IPS DF 19.7 (cell line): ENCODE results near the gene MAVS.
"Not testable (repeated sequence)": the region's sequence is repeated elsewhere in the genome, so short reads cannot be mapped to it uniquely, and the experiment has no call there.

ENCODE experiments used
- DNase-seq: peaks from one replicate; pipeline ENCODE4 v3.0.0-alpha.2; 2013; ENCODE audit warnings: low read depth, low spot score

Gene MAVS

DNA sequence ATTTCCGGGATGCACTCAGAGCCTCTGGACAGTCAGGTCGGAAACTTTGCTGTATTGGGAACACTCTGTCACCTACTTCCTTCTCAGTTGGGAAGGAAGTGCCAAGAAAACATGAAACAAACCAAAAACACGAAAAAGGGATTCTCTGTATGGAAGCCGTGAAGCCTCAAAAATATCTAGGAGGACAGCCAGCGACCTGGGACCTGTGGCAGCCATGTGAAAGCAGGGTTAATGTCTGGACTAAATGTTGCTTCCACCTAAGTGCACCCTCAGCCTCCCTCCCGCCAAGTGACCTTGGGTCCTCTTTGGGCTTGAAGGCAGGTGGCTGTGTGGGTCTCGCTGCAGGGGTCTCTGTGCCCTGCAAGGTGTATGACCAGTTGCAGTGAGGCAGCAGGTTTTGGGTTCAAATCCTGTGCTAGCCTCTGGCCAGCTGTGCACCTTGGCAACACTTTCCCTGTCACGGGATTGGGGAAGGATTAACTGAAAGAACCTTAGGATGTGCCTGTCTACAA, 851 bp downstream of the MAVS start:
- no peak for DNase-seq

- DNase-seq: no peak
Measured at GRCh38 chr20:3848565-3848964, 1.9 kb downstream of the MAVS start.

GRCh38 chr20:3854462-3854871, 7.8 kb downstream of the MAVS start:
- no peak for DNase-seq

- no peak for DNase-seq
Measured at GRCh38 chr20:3857405-3857804, 10.8 kb downstream of the MAVS start.

- no peak for DNase-seq
Measured at GRCh38 chr20:3858689-3859088, 12.1 kb downstream of the MAVS start.

- no peak for DNase-seq
Measured at GRCh38 chr20:3861191-3861590, 14.6 kb downstream of the MAVS start.

DNA sequence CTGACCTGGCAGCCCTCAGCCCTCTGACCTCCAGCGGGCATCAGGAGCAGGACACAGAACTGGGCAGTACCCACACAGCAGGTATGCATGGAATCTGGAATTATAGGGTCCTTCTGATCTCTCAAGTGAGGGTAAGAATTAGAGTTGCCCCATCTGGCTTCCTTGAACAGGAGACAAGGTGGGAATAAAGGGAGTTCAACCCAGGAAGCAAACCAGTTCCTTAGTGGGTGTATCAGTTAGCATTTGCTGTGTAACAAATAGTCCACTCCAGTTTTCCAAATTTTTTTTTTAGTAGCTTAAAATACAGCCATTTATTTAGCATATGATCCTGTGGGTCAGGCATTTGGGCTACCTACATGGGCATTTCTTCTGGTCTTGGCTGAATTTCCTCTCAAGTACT, 15.7 kb downstream of the MAVS start:
- DNase-seq: no peak

DNA sequence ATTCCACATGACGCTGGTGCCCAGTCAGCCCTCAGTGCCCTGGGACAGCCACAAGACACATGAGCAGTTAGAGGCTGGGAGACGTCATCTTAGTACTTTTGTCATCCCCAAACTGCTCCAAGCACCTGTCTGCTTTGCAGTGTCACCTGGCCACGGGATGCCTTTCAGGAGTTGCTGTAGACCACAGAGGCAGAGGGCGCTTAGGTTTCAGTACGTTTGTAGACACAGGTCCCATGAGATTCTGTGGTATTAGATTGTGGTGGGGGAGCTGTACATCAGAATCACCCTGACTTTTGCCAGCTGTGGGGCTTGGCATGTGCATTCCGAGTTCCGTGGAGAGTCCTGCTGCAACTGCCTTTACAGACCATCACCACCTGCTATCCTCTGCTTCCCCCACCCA, 16.7 kb downstream of the MAVS start:
- no peak for DNase-seq

DNA sequence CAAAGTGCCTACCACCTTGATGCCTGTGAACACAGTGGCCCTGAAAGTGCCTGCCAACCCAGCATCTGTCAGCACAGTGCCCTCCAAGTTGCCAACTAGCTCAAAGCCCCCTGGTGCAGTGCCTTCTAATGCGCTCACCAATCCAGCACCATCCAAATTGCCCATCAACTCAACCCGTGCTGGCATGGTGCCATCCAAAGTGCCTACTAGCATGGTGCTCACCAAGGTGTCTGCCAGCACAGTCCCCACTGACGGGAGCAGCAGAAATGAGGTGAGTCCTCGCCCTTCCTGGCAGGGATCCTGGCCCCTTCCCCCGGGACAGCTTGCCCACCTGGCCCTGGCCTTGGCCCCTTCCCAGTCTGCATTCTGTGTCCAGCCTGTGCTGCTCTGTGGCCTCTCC, 17.9 kb downstream of the MAVS start:
- no peak for DNase-seq

GRCh38 chr20:3865152-3865886, 18.7 kb downstream of the MAVS start:
- no peak for DNase-seq

DNA sequence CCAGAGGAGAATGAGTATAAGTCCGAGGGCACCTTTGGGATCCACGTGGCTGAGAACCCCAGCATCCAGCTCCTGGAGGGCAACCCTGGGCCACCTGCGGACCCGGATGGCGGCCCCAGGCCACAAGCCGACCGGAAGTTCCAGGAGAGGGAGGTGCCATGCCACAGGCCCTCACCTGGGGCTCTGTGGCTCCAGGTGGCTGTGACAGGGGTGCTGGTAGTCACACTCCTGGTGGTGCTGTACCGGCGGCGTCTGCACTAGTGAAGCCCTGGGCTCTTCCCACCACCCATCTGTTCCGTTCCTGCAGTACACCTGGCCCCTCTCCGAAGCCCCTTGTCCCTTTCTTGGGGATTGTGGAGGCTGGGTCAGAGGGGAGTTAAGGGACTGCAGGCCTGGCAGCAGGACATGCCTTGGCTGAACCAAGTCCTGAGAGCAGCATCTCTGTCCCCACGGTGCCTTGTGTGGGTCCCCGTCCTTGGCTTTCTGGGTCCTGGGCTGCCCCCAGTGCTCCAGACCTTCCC, 19.3 kb downstream of the MAVS start:
- no peak for DNase-seq

- DNase-seq: no peak
Measured at GRCh38 chr20:3866464-3866863, 19.8 kb downstream of the MAVS start.

- DNase-seq: no peak
Measured at GRCh38 chr20:3867802-3868201, 21.2 kb downstream of the MAVS start.

GRCh38 chr20:3869839-3870634, 23.4 kb downstream of the MAVS start:
- DNase-seq: no peak

GRCh38 chr20:3871550-3872265, 25.1 kb downstream of the MAVS start:
- no peak for DNase-seq

DNA sequence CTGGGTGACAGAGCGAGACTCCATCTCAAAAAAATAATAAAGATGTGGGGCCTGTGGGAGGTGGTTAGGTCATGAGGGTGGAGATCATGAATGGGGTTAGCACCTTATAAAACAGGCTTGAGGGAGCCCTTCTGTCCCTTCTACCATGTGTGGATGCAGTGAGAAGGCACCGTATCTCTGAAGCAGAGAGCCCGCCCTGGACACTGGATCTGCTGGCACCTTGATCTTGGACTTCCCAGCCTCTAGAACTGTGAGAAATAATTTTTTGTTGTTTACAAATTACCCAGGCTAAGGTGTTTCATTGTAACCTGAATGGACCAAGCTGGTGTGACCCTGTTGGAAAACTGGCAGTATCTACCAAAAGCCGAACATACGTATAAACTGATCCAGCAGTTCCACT, 26.9 kb downstream of the MAVS start:
- no peak for DNase-seq

- DNase-seq: no peak
Measured at GRCh38 chr20:3874194-3874844, 27.7 kb downstream of the MAVS start.

DNA sequence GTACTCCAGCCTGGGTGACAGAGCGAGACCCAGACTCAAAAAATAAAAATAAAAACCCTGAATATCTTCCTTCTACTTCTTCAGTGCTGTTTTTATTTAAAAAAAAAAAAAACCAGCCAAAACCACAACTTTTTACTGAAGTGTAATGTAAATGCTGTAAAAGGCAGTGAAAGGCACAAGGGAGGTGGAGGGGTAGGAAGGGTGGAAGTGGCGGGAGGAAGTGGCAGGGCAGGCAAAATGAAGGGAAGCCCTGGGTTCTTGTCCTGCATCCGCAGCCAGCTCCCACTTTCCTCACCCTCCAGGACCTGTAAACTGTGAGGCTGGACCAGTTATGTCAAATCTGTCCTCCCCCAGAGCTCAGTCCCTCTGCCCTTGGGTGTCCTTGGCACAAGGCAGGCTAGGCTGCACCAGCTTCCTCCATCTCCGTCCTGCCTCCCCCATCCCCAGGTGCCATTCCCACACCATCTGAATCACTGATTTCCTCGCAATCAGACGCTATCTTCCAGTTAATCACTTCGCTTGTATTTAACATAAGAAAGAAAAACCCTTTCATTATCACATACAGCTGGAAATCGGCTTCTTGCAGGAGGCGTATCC, 28.8 kb downstream of the MAVS start:
- no peak for DNase-seq

GRCh38 chr20:3876000-3876399, 29.4 kb downstream of the MAVS start:
- DNase-seq: no peak

- DNase-seq: no peak
Measured at GRCh38 chr20:3876676-3877075, 30.0 kb downstream of the MAVS start.

- DNase-seq: not testable (repeated sequence)
Measured at GRCh38 chr20:3878921-3879274, 32.3 kb downstream of the MAVS start.
